H9 (cell line): ENCODE results near the gene NAA25. TPM values are rescaled to one million over a fixed set of nuclear protein-coding genes. Genes with fewer than 3 reads are reported as not detected.

Experiments
- DNase-seq: peaks from one replicate; pipeline ENCODE4 v3.0.0-alpha.2; 2017
- H2AFZ ChIP-seq: one replicate; pipeline ENCODE4 v1.6.1; 2013; ENCODE audit warnings: mild to moderate bottlenecking, low read length, control low read depth, moderate library complexity
- H2AK5ac ChIP-seq: 2 replicates; pipeline ENCODE4 v1.6.1; 2013; ENCODE audit warnings: low read length, control low read depth, mixed read lengths; ENCODE audit not compliant: insufficient read length
- H2BK120ac ChIP-seq: one replicate; pipeline ENCODE4 v1.6.1; 2013; ENCODE audit warnings: low read depth, mild to moderate bottlenecking, low read length, control low read depth, inconsistent platforms; ENCODE audit not compliant: poor library complexity, severe bottlenecking
- H2BK12ac ChIP-seq: 2 replicates; pipeline ENCODE4 v1.6.1; 2013; ENCODE audit warnings: low read length, control low read depth, mixed read lengths, low read depth; ENCODE audit not compliant: insufficient read length
- H2BK15ac ChIP-seq: 2 replicates; pipeline ENCODE4 v1.6.1; 2013; ENCODE audit warnings: low read depth, low read length, control low read depth
- H2BK20ac ChIP-seq: one replicate; pipeline ENCODE4 v1.6.1; 2013; ENCODE audit warnings: low read depth, mild to moderate bottlenecking, low read length, control low read depth, inconsistent platforms; ENCODE audit not compliant: poor library complexity, severe bottlenecking
- H2BK5ac ChIP-seq: 2 replicates; pipeline ENCODE4 v1.6.1; 2013; ENCODE audit warnings: low read length, control low read depth, mixed read lengths; ENCODE audit not compliant: insufficient read length
- H3K14ac ChIP-seq: 2 replicates; pipeline ENCODE4 v1.6.1; 2013; ENCODE audit warnings: low read length, control low read depth; ENCODE audit not compliant: insufficient read depth
- H3K18ac ChIP-seq: 2 replicates; pipeline ENCODE4 v1.6.1; 2013; ENCODE audit warnings: low read depth, mild to moderate bottlenecking, mixed read lengths, low read length, control low read depth; ENCODE audit not compliant: insufficient read length
- H3K23ac ChIP-seq: 2 replicates; pipeline ENCODE4 v1.6.1; 2013; ENCODE audit warnings: low read length, control low read depth, mixed read lengths, low read depth; ENCODE audit not compliant: insufficient read length
- H3K23me2 ChIP-seq: 2 replicates; pipeline ENCODE4 v1.6.1; 2013; ENCODE audit warnings: low read depth, mild to moderate bottlenecking, mixed read lengths, low read length, control low read depth; ENCODE audit not compliant: insufficient read length, poor library complexity, severe bottlenecking
- H3K27ac ChIP-seq: 2 replicates; pipeline ENCODE4 v1.5.1; 2013; ENCODE audit warnings: low read length, control low read depth, mixed read lengths, low read depth; ENCODE audit not compliant: insufficient read length
- H3K27me3 ChIP-seq: 2 replicates; pipeline ENCODE4 v1.6.1; 2013; ENCODE audit warnings: low read length, control low read depth, inconsistent platforms; ENCODE audit not compliant: insufficient read depth
- H3K4ac ChIP-seq: 2 replicates; pipeline ENCODE4 v1.6.1; 2013; ENCODE audit warnings: low read depth, mild to moderate bottlenecking, control low read depth, inconsistent platforms, low read length, moderate library complexity
- H3K4me1 ChIP-seq: 2 replicates; pipeline ENCODE4 v1.6.1; 2013; ENCODE audit warnings: low read length, control low read depth, inconsistent platforms; ENCODE audit not compliant: insufficient read depth
- H3K4me2 ChIP-seq: 2 replicates; pipeline ENCODE4 v1.6.1; 2013; ENCODE audit warnings: low read length, control low read depth, mixed read lengths; ENCODE audit not compliant: insufficient read length, insufficient read depth
- H3K56ac ChIP-seq: 2 replicates; pipeline ENCODE4 v1.6.1; 2013; ENCODE audit warnings: low read depth, mild to moderate bottlenecking, mixed read lengths, low read length, control low read depth; ENCODE audit not compliant: insufficient read length
- H3K79me1 ChIP-seq: 2 replicates; pipeline ENCODE4 v1.6.1; 2013; ENCODE audit warnings: low read depth, mild to moderate bottlenecking, moderate library complexity, low read length, control low read depth, inconsistent platforms; ENCODE audit not compliant: insufficient read depth, poor library complexity, severe bottlenecking
- H3K79me2 ChIP-seq: 2 replicates; pipeline ENCODE4 v1.6.1; 2013; ENCODE audit warnings: low read length, control low read depth, inconsistent platforms; ENCODE audit not compliant: insufficient read depth
- H3K9ac ChIP-seq: 2 replicates; pipeline ENCODE4 v1.6.1; 2013; ENCODE audit warnings: low read length, control low read depth, mixed read lengths; ENCODE audit not compliant: insufficient read length; ENCODE audit errors: extremely low read depth
- H3K9me3 ChIP-seq: one replicate; pipeline ENCODE4 v1.6.1; 2013; ENCODE audit warnings: low read depth, low read length, inconsistent platforms; ENCODE audit not compliant: control insufficient read depth
- H3T11ph ChIP-seq: one replicate; pipeline ENCODE4 v1.6.1; 2013; ENCODE audit warnings: mild to moderate bottlenecking, low read length, control low read depth, inconsistent platforms
- H4K20me1 ChIP-seq: one replicate; pipeline ENCODE4 v1.6.1; 2013; ENCODE audit not compliant: control insufficient read depth, insufficient read length, insufficient read depth
- H4K5ac ChIP-seq: 2 replicates; pipeline ENCODE4 v1.6.1; 2013; ENCODE audit warnings: low read depth, mild to moderate bottlenecking, mixed read lengths, low read length, control low read depth; ENCODE audit not compliant: insufficient read length
- H4K8ac ChIP-seq: replicated peaks from 2 replicates; pipeline ENCODE4 v1.6.1; 2013; ENCODE audit warnings: low read length, control low read depth, mixed read lengths, low read depth; ENCODE audit not compliant: insufficient read length
- H4K91ac ChIP-seq: 2 replicates; pipeline ENCODE4 v1.6.1; 2013; ENCODE audit warnings: low read depth, mild to moderate bottlenecking, moderate library complexity, mixed read lengths, low read length, control low read depth; ENCODE audit not compliant: insufficient read length
- H3K27ac Mint-ChIP-seq, 3 experiments: 2 replicates in 2 of 3; 3 replicates in 1 of 3; pipeline ENCODE4 v1.8.0; 2020 to 2021; ENCODE audit warnings: mixed read lengths in 3 of 3, mild to moderate bottlenecking in 1 of 3, moderate library complexity in 1 of 3
- H3K27me3 Mint-ChIP-seq: 2 replicates; pipeline ENCODE4 v1.8.0; 2021; ENCODE audit warnings: low read depth, mild to moderate bottlenecking, moderate library complexity, mixed read lengths
- H3K36me3 Mint-ChIP-seq, 3 experiments: 2 replicates in 2 of 3; 3 replicates in 1 of 3; pipeline ENCODE4 v1.8.0; 2020 to 2021; ENCODE audit warnings: low read depth in 3 of 3, mixed read lengths in 3 of 3; ENCODE audit not compliant: insufficient read depth in 1 of 3
- H3K4me1 Mint-ChIP-seq, 2 experiments: 2 replicates each; pipeline ENCODE4 v1.8.0; 2020; ENCODE audit warnings: mixed read lengths in 2 of 2
- H3K4me3 Mint-ChIP-seq, 2 experiments: 2 replicates in 1 of 2; 3 replicates in 1 of 2; pipeline ENCODE4 v1.8.0; 2020 to 2021; ENCODE audit warnings: mild to moderate bottlenecking in 2 of 2, mixed read lengths in 2 of 2, moderate library complexity in 1 of 2
- H3K9me3 Mint-ChIP-seq, 2 experiments: 2 replicates in 1 of 2; 3 replicates in 1 of 2; pipeline ENCODE4 v1.8.0; 2020; ENCODE audit warnings: mild to moderate bottlenecking in 2 of 2, mixed read lengths in 2 of 2, moderate library complexity in 1 of 2
- CTCF ChIP-seq: fragments of 200-600 bp; sonication (generic); conservative IDR thresholded peaks from 3 replicates; pipeline ENCODE4 v1.8.0; 2021; ENCODE audit warnings: antibody characterized with exemption, mild to moderate bottlenecking
- WGBS: extraction: QIAGEN DNeasy Blood & Tissue Kit; methylation state at CpG from one replicate; pipeline ENCODE4 v1.1.7; 2013; ENCODE audit warnings: missing lambda C conversion rate, low lambda C conversion rate, mixed read lengths; ENCODE audit not compliant: insufficient read length; ENCODE audit errors: extremely low coverage; 5-methylcytosine and 5-hydroxymethylcytosine counted together
- total RNA-seq: library from RNA; stranded (reverse); gene quantifications from 2 replicates; pipeline ENCODE4 v1.2.1, GENCODE V29; 2021

Gene NAA25
- total RNA-seq, 1 experiment from 2014 or later: 57.1 TPM

- Histone ChIP-seq H3K9ac (peak within 1 kb of the TSS; percentile 83), H4K91ac (peak within 1 kb of the TSS; percentile 32), H3K23me2 (peaks cover 3% of the 10 kb centered on the region), H3K4me1 (no peaks in the 10 kb centered on the region), H3K79me2 (peaks cover 20% of the 10 kb centered on the region; the same call in 1 of the 2 replicates), H3K9me3 (no peaks in the 10 kb centered on the region), H2BK5ac (no peak within 1 kb of the TSS), H4K5ac (no peak within 1 kb of the TSS), H3K18ac (peak within 1 kb of the TSS; percentile 73), H3K14ac (peak within 1 kb of the TSS; percentile 79), H2AK5ac (no peak within 1 kb of the TSS), H2AFZ (no peak within 1 kb of the TSS), H4K8ac (no peak within 1 kb of the TSS), H3K4ac (no peak within 1 kb of the TSS; the same call in 1 of the 2 replicates), H3K56ac (no peak within 1 kb of the TSS), H3K27me3 (no peaks in the 10 kb centered on the region), H2BK120ac (no peak within 1 kb of the TSS), H3K27ac (peak within 1 kb of the TSS; percentile 13), H4K20me1 (no peaks in the 10 kb centered on the region), H3K79me1 (peaks cover 5% of the 10 kb centered on the region), H3K23ac (no peak within 1 kb of the TSS), H2BK20ac (no peak within 1 kb of the TSS), H2BK12ac (no peak within 1 kb of the TSS), H3K4me2 (peak within 1 kb of the TSS; percentile 54), H2BK15ac (no peak within 1 kb of the TSS), H3T11ph (no peak within 1 kb of the TSS)
- peak; percentile 63 for TF ChIP-seq CTCF
- peak; percentile 100 for DNase-seq
- Mint-ChIP-seq H3K4me1 (peaks cover 17 to 23% of the 10 kb centered on the region in 2 experiments), H3K9me3 (peaks cover 3 to 4% of the 10 kb centered on the region in 2 experiments; a peak in 3 of 5 replicates), H3K27me3 (no peaks in the 10 kb centered on the region; the same call in 1 of the 2 replicates), H3K4me3 (peak within 1 kb of the TSS; percentile 83 to 97), H3K27ac (peak within 1 kb of the TSS; percentile 98 to 99 (median 99)), H3K36me3 (peaks cover 19 to 37% (median 33%) of the 10 kb centered on the region in 3 experiments)
- no CpG with 5 or more reads among the region's 67 CpGs for WGBS
Measured at GRCh38 chr12:112012775-112013600, 95.6 kb downstream of the NAA25 start, which contains the start of the genes ERP29 and TMEM116. Gene ERP29 (plus strand): TSS chr12:112013426. CDS start chr12:112013466, 40 bp downstream. Gene TMEM116 (minus strand): TSS chr12:112013165. CDS start chr12:112005270, 7,895 bp downstream.
